Measurements from ENCODE around the gene MYH10. TPM values are rescaled to one million over a fixed set of nuclear protein-coding genes. Genes with fewer than 3 reads are reported as not detected.
A peak's percentile ranks its signal among the peaks of the same experiment; 100 is the strongest.

Gene MYH10
- total and polyA plus RNA-seq, 9 of the 15 experiments (the other 6 are each of a cell fraction or from before 2014, with no cell fraction given) = 16.3 to 95.3 (median 39.7) TPM

- TF ChIP-seq MCM2 (IDR thresholded peaks at IDR 0.05; ENCODE audit: low read depth) (no peak), ZNF561 (CRISPR knock-in tag; conservative IDR thresholded peaks at IDR 0.05) (no peak), TAF9B (IDR thresholded peaks at IDR 0.05; ENCODE audit: partially characterized antibody) (no peak), FOXP1 (CRISPR knock-in tag; IDR thresholded peaks at IDR 0.05) (no peak), ZBTB34 (CRISPR knock-in tag; IDR thresholded peaks at IDR 0.05) (no peak), NCOA6 (IDR thresholded peaks at IDR 0.05) (no peak), POLR2B (IDR thresholded peaks at IDR 0.05; ENCODE audit: low read depth, partially characterized antibody) (no peak), ZNF584 (CRISPR knock-in tag; IDR thresholded peaks at IDR 0.05; ENCODE audit: low read depth) (0 out of 2 replicates have a peak, but pooled peaks have one; percentile 30), USF2 (CRISPR knock-in tag; IDR thresholded peaks at IDR 0.05) (no peak), ZC3H8 (IDR thresholded peaks at IDR 0.05) (no peak), CHD1 (IDR thresholded peaks at IDR 0.05; ENCODE audit: low read length) (no peak), SMAD2 (IDR thresholded peaks at IDR 0.05; ENCODE audit: low read depth, low read length) (no peak), HSF4 (CRISPR knock-in tag; IDR thresholded peaks at IDR 0.05; ENCODE audit: borderline replicate concordance) (no peak), HCFC1 (IDR thresholded peaks at IDR 0.05; ENCODE audit: low read depth, low read length) (peak; percentile 20; the same call in 1 of the 2 replicates), ZNF324 (CRISPR knock-in tag; IDR thresholded peaks at IDR 0.05) (no peak), NR2C1 (IDR thresholded peaks at IDR 0.05) (no peak), NR2C1 (tag; IDR thresholded peaks at IDR 0.05) (no peak), HBP1 (CRISPR knock-in tag; IDR thresholded peaks at IDR 0.05) (no peak), CTCFL (IDR thresholded peaks at IDR 0.05; ENCODE audit: borderline replicate concordance, insufficient read depth, low read depth, low read length, poor library complexity, severe bottlenecking) (no peak), ZNF551 (CRISPR knock-in tag; IDR thresholded peaks at IDR 0.05) (no peak), ARHGAP35 (IDR thresholded peaks at IDR 0.05; ENCODE audit: partially characterized antibody) (no peak)
These were observed 98.5 kb downstream of the MYH10 start (continued) for GRCh38 chr17:8532021-8532420.

All from K562 (cell line).